WI38 (cell line): ENCODE measurements around the gene NARF.
"Not testable (repeated sequence)": the region's sequence is repeated elsewhere in the genome, so short reads cannot be mapped to it uniquely, and the experiment has no call there.

Experiments used
- H3K4me3 ChIP-seq: 2 replicates; pipeline ENCODE4 v1.5.1; 2011; ENCODE audit warnings: low read depth, mild to moderate bottlenecking, control low read depth, low read length
- TF ChIP-seq, protein P1 (sequence below): IDR thresholded peaks from 2 replicates; pipeline ENCODE4 v1.5.1; 2012; ENCODE audit warnings: low read depth, mild to moderate bottlenecking, control low read depth, low read length

NARF gene

DNA sequence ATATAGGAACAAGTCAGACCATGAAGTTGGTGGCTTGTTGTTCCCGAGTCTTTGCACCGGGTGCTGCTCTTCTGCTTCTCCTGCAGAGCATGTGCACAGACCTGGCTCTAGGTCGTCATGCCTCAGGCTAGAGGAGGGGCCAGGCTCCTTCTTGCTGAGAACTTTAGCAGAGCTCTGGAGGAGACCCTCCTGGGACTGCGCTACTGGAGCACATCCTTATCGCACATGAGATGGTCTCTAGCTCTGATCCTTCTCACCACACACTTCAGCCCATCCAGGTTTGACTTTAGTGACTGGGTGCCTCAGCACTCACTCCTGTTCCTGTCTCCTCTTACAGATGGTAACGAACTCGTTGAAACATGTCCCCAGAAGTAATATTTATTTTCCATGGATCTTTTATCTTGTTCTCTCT is 75.9 kb downstream of the NARF start:
- TF ChIP-seq, protein P1, sequence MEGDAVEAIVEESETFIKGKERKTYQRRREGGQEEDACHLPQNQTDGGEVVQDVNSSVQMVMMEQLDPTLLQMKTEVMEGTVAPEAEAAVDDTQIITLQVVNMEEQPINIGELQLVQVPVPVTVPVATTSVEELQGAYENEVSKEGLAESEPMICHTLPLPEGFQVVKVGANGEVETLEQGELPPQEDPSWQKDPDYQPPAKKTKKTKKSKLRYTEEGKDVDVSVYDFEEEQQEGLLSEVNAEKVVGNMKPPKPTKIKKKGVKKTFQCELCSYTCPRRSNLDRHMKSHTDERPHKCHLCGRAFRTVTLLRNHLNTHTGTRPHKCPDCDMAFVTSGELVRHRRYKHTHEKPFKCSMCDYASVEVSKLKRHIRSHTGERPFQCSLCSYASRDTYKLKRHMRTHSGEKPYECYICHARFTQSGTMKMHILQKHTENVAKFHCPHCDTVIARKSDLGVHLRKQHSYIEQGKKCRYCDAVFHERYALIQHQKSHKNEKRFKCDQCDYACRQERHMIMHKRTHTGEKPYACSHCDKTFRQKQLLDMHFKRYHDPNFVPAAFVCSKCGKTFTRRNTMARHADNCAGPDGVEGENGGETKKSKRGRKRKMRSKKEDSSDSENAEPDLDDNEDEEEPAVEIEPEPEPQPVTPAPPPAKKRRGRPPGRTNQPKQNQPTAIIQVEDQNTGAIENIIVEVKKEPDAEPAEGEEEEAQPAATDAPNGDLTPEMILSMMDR: no peak
- no peak overlapping the region for H3K4me3 ChIP-seq

DNA sequence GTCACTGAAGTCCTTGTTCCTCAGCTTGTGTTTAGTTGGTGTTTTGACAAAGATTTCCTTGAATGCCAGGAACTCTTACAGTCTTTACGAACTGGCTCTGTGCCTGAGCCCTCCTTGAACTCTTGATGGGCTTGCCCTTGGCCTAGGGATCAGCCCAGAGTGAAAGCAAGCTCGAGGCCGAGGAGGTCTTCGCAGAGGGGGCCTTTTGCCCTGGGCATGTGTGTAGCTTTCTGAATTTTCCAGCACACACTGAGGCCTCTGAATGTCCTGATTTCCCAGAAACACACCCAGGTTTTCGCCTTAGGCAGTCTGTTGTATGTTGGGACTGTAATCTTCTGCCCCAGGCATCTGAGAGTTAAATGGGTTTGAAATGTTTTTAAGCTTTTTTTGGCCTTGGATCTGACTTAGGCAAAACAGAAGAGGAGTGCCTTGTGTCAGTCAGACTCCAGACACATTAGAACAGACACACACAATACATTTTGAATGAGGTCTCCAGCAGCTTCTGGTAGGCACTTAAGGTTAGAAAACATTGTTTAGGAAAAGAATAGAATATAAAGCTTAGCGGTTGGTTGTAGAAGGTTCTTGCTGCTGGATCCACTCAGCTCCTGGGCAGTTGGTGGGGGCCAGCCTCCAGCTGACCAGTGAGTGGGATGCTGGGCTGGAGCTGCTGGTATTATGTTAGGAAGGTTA is 78.1 kb downstream of the NARF start:
- peak overlapping the region; percentile 9; the same call in 1 of the 2 replicates for H3K4me3 ChIP-seq

DNA sequence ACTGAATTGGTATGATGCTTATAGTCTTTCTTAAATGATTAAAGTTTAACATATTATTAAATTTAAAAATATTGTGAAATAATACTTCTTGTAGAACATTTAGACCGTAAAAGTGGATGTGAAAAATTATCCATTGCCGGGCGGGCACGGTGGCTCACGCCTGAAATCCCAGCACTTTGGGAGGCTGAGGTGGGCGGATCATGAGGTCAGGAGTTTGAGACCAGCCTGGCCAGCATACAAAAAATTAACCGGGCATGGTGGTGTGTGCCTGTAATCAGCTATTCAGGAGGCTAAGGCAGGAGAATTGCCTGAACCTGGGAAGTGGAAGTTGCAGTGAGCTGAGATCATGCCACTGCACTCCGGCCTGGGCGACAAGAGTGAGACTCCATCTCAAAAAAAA is 78.7 kb downstream of the NARF start:
- not testable (repeated sequence) for H3K4me3 ChIP-seq

More for the DNA sequence above, 78.1 kb downstream of the NARF start:
- TF ChIP-seq, protein P1: no peak

DNA sequence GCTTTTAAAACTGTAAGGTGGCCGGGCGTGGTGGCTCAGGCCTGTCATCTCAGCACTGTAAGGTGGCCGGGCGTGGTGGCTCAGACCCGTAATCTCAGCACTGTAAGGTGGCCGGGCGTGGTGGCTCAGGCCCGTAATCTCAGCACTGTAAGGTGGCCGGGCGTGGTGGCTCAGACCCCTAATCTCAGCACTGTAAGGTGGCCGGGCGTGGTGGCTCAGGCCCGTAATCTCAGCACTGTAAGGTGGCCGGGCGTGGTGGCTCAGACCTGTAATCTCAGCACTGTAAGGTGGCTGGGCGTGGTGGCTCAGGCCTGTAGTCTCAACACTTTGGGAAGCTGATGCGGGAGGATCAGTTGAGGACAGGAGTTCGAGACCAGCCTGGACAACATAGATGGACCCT is 80.5 kb downstream of the NARF start:
- not testable (repeated sequence) for H3K4me3 ChIP-seq
